Measurements from ENCODE around the gene ALDH9A1.
"Not testable (repeated sequence)": the region's sequence is repeated elsewhere in the genome, so short reads cannot be mapped to it uniquely, and the experiment has no call there.

The ALDH9A1 gene

DNA sequence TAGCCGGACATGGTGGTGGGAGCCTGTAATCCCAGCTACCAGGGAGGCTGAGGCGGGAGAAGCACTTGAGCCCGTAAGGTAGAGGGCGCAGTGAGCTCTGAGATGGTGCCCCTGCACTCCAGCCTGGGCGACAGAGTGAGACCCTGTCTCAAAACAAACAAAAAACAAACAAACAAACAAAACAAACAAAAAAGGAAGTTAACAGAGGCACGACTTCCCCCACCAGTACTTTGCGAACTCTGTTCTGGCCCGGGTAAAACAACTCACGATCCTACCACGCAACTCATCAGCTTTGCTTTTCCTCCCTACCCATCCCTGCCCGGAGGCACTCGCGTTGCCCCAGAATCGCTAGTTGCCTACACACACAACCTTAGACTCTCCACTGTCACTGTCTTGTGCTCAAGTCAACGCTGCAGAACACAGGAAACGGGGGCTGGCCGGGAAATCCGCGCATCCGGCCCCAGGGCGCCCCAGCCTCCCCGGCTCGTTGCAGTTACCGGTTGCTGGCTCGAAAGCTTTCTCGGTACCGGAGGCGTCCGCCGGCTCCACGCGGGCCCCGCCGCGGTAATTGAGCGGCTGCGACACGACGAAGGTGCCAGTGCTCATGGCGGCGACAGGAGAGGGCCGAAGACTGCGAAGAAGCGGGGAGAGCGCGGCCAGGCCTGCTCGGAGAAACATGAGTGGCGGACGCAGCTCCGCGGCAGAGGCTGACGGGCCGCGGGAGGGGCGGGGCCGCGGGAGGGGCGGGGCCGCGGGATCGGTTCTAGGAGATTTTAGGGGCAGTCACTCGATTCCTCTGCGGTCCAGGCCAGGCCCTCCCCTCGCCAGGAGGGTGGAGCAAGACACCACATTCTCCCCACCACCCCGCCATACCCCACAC is at the start of gene ALDH9A1:
Gene ALDH9A1, minus strand, starts transcription at position 682 of the 880 bp plus-strand sequence. Its CDS starts 4 bp downstream, at position 678.
- peak within 1 kb of the TSS; percentile 67 for H3K27ac ChIP-seq (ENCODE audit: low read length)

GRCh38 chr1:165747632-165748447 is 49.5 kb upstream of the ALDH9A1 start:
- Histone ChIP-seq H3K9me3 (ENCODE audit: insufficient read depth, low read depth, low read length) (no peaks in the 10 kb centered on the region), H3K27me3 (ENCODE audit: insufficient read depth, low read length) (no peaks in the 10 kb centered on the region), H3K4me3 (ENCODE audit: low read length) (no peak overlapping the region), H3K36me3 (ENCODE audit: insufficient read depth, low read depth, low read length) (peaks cover 10% of the 10 kb centered on the region), H3K27ac (ENCODE audit: low read length) (no peak overlapping the region), H3K4me1 (ENCODE audit: insufficient read depth, low read length) (no peaks in the 10 kb centered on the region), H3K9ac (ENCODE audit: low read depth, low read length) (no peak overlapping the region)

More for the DNA sequence above, at the start of gene ALDH9A1:
- H3K4me1 ChIP-seq (ENCODE audit: insufficient read depth, low read length) = peaks cover 7% of the 10 kb centered on the region; the same call in 1 of the 2 replicates
- H3K36me3 ChIP-seq (ENCODE audit: insufficient read depth, low read depth, low read length) = no peaks in the 10 kb centered on the region
- peak within 1 kb of the TSS; percentile 96 for H3K9ac ChIP-seq (ENCODE audit: low read depth, low read length)
- H3K9me3 ChIP-seq (ENCODE audit: insufficient read depth, low read depth, low read length) = no peaks in the 10 kb centered on the region
- H3K27me3 ChIP-seq (ENCODE audit: insufficient read depth, low read length) = no peaks in the 10 kb centered on the region
- peak within 1 kb of the TSS; percentile 100 for H3K4me3 ChIP-seq (ENCODE audit: low read length)

DNA sequence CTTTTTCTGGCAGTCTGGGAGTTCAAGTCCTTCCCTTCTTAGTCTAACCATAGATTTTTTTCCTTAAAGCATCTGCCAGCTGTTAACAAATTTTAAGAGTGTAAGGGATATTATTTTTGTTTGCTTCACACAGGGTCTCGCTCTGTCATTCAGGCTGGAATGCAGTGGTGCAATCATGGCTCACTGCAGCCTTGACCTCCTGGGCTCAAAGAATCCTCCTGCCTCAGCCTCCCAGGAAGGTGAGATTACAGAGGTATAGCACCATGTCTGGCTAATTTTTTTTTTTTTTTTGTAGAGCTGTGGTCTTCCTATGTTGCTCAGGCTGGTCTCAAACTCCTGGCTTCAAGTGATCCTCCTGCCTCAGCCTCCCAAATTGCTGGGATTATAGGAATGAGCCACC is 46.6 kb upstream of the ALDH9A1 start:
- peaks cover 28% of the 10 kb centered on the region for H3K36me3 ChIP-seq (ENCODE audit: insufficient read depth, low read depth, low read length)
- not testable (repeated sequence) for H3K9ac ChIP-seq (ENCODE audit: low read depth, low read length); H3K27ac ChIP-seq (ENCODE audit: low read length); H3K4me1 ChIP-seq (ENCODE audit: insufficient read depth, low read length); H3K9me3 ChIP-seq (ENCODE audit: insufficient read depth, low read depth, low read length); H3K27me3 ChIP-seq (ENCODE audit: insufficient read depth, low read length); H3K4me3 ChIP-seq (ENCODE audit: low read length)

DNA sequence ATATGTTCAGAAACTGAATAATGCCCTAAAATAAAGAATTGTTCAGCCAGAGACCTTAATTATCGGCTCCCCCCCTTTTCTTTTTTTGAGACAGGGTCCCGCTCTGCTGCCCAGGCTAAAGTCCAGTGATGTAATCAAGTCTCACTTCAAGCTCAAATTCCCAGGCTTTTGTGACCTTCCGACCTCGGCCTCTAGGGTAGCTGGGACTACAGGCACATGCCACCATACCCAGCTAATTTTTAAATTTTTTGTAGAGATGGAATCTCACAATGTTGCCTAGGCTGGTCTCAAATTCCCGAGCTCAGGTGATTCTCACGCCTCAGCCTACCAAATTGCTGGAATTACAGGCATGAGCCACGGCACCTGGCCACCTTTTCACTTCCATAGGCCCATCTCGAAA is 43.8 kb upstream of the ALDH9A1 start:
- Histone ChIP-seq H3K4me3 (ENCODE audit: low read length) (no peak overlapping the region), H3K4me1 (ENCODE audit: insufficient read depth, low read length) (no peaks in the 10 kb centered on the region), H3K9me3 (ENCODE audit: insufficient read depth, low read depth, low read length) (no peaks in the 10 kb centered on the region), H3K36me3 (ENCODE audit: insufficient read depth, low read depth, low read length) (peaks cover 28% of the 10 kb centered on the region), H3K27ac (ENCODE audit: low read length) (no peak overlapping the region), H3K9ac (ENCODE audit: low read depth, low read length) (no peak overlapping the region), H3K27me3 (ENCODE audit: insufficient read depth, low read length) (no peaks in the 10 kb centered on the region)

DNA sequence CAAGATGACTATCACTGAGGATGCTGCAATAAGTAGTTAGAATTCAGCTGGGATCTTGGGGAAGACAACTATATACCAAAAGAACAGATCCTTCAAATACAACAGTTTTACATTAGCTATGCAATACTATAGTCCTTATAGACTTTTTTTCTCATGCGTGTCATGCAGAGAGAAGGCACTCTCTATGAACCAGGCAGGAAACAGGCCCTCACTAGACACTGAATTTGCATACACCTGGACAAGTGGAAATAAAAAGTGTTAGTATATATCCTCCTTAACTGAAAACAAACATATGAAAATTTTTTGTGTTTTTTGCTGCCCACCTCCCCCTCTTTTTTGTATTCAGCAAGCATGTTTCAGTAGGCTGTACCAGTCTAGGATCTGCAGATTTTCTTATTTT is 40.4 kb upstream of the ALDH9A1 start:
- H3K9me3 ChIP-seq (ENCODE audit: insufficient read depth, low read depth, low read length) = no peaks in the 10 kb centered on the region
- H3K4me1 ChIP-seq (ENCODE audit: insufficient read depth, low read length) = no peaks in the 10 kb centered on the region
- H3K27me3 ChIP-seq (ENCODE audit: insufficient read depth, low read length) = no peaks in the 10 kb centered on the region
- no peak overlapping the region for H3K27ac ChIP-seq (ENCODE audit: low read length)
- H3K4me3 ChIP-seq (ENCODE audit: low read length) = no peak overlapping the region
- peaks cover 28% of the 10 kb centered on the region for H3K36me3 ChIP-seq (ENCODE audit: insufficient read depth, low read depth, low read length)
- H3K9ac ChIP-seq (ENCODE audit: low read depth, low read length) = no peak overlapping the region

- Histone ChIP-seq H3K4me1 (ENCODE audit: insufficient read depth, low read length) (no peaks in the 10 kb centered on the region), H3K9me3 (ENCODE audit: insufficient read depth, low read depth, low read length) (no peaks in the 10 kb centered on the region), H3K4me3 (ENCODE audit: low read length) (no peak overlapping the region), H3K36me3 (ENCODE audit: insufficient read depth, low read depth, low read length) (peaks cover 19% of the 10 kb centered on the region), H3K9ac (ENCODE audit: low read depth, low read length) (no peak overlapping the region), H3K27me3 (ENCODE audit: insufficient read depth, low read length) (no peaks in the 10 kb centered on the region), H3K27ac (ENCODE audit: low read length) (no peak overlapping the region)
These were observed 38.8 kb upstream of the ALDH9A1 start for GRCh38 chr1:165737196-165737595.

- H3K9ac ChIP-seq (ENCODE audit: low read depth, low read length) = no peak overlapping the region
These were observed 36.5 kb upstream of the ALDH9A1 start for GRCh38 chr1:165734906-165735305.

GRCh38 chr1:165726841-165727240 is 28.5 kb upstream of the ALDH9A1 start:
- no peaks in the 10 kb centered on the region for H3K9me3 ChIP-seq (ENCODE audit: insufficient read depth, low read depth, low read length)
- no peak overlapping the region for H3K4me3 ChIP-seq (ENCODE audit: low read length)
- H3K4me1 ChIP-seq (ENCODE audit: insufficient read depth, low read length) = no peaks in the 10 kb centered on the region
- no peaks in the 10 kb centered on the region for H3K27me3 ChIP-seq (ENCODE audit: insufficient read depth, low read length)
- no peak overlapping the region for H3K9ac ChIP-seq (ENCODE audit: low read depth, low read length)
- H3K27ac ChIP-seq (ENCODE audit: low read length) = no peak overlapping the region
- H3K36me3 ChIP-seq (ENCODE audit: insufficient read depth, low read depth, low read length) = peaks cover 15% of the 10 kb centered on the region

More at GRCh38 chr1:165734906-165735305, 36.5 kb upstream of the ALDH9A1 start:
- H3K4me3 ChIP-seq (ENCODE audit: low read length) = no peak overlapping the region
- no peaks in the 10 kb centered on the region; the same call in 1 of the 2 replicates for H3K36me3 ChIP-seq (ENCODE audit: insufficient read depth, low read depth, low read length)
- H3K27me3 ChIP-seq (ENCODE audit: insufficient read depth, low read length) = no peaks in the 10 kb centered on the region
- no peaks in the 10 kb centered on the region for H3K4me1 ChIP-seq (ENCODE audit: insufficient read depth, low read length)
- H3K9me3 ChIP-seq (ENCODE audit: insufficient read depth, low read depth, low read length) = no peaks in the 10 kb centered on the region
- H3K27ac ChIP-seq (ENCODE audit: low read length) = no peak overlapping the region

GRCh38 chr1:165726169-165726568 is 27.8 kb upstream of the ALDH9A1 start:
- H3K27me3 ChIP-seq (ENCODE audit: insufficient read depth, low read length) = no peaks in the 10 kb centered on the region
- no peaks in the 10 kb centered on the region for H3K4me1 ChIP-seq (ENCODE audit: insufficient read depth, low read length)
- no peaks in the 10 kb centered on the region for H3K9me3 ChIP-seq (ENCODE audit: insufficient read depth, low read depth, low read length)
- H3K4me3 ChIP-seq (ENCODE audit: low read length) = no peak overlapping the region
- no peak overlapping the region for H3K27ac ChIP-seq (ENCODE audit: low read length)
- H3K9ac ChIP-seq (ENCODE audit: low read depth, low read length) = no peak overlapping the region
- peaks cover 15% of the 10 kb centered on the region for H3K36me3 ChIP-seq (ENCODE audit: insufficient read depth, low read depth, low read length)

GRCh38 chr1:165717918-165718515 is 19.7 kb upstream of the ALDH9A1 start:
- H3K27me3 ChIP-seq (ENCODE audit: insufficient read depth, low read length) = no peaks in the 10 kb centered on the region
- H3K9ac ChIP-seq (ENCODE audit: low read depth, low read length) = no peak overlapping the region
- no peak overlapping the region for H3K27ac ChIP-seq (ENCODE audit: low read length)
- no peak overlapping the region for H3K4me3 ChIP-seq (ENCODE audit: low read length)
- no peaks in the 10 kb centered on the region for H3K9me3 ChIP-seq (ENCODE audit: insufficient read depth, low read depth, low read length)
- no peaks in the 10 kb centered on the region for H3K4me1 ChIP-seq (ENCODE audit: insufficient read depth, low read length)
- H3K36me3 ChIP-seq (ENCODE audit: insufficient read depth, low read depth, low read length) = no peaks in the 10 kb centered on the region

DNA sequence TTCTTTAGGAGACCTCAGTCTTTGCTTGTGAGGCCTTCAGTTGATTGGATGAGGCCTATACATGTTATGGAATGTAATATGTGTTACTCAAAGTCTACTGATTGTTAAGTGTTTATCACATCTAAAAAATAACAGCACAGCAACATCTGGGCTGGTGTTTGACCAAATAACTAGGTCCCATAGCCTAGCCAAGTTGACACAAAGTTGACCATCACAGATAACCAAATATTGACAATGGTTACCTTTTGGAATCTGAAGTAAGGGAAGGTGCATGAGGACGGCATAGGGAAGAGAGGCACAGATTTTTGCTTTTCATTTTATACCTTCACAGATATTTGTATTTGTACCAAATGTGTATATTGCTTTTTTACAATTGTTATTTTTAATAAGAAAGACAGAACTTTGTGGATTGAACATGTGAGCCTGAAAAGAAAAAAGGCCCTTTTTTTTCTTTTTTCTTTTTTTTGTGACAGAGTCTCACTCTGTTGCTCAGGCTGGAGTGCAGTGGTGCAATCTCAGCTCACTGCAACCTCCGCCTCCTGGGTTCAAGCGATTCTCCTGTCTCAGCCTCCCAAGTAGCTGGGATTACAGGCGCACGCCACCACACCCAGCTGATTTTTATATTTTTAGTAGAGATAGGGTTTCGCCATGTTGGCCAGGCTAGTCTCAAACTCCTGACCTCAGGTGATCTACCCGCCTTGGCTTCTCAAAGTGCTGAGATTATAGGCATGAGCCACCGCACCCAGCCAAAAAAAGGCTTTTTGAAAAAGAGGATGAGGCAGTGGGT is 18.1 kb upstream of the ALDH9A1 start:
- H3K4me1 ChIP-seq (ENCODE audit: insufficient read depth, low read length); H3K27ac ChIP-seq (ENCODE audit: low read length); H3K9ac ChIP-seq (ENCODE audit: low read depth, low read length); H3K27me3 ChIP-seq (ENCODE audit: insufficient read depth, low read length); H3K4me3 ChIP-seq (ENCODE audit: low read length); H3K36me3 ChIP-seq (ENCODE audit: insufficient read depth, low read depth, low read length); H3K9me3 ChIP-seq (ENCODE audit: insufficient read depth, low read depth, low read length): not testable (repeated sequence)

Measured in iPS-20b (cell line).